GM19438 (cell line): ENCODE results near the gene CLP1.

Experiments used
- ATAC-seq: cut with Tn5 transposase; IDR thresholded peaks from one replicate; pipeline ENCODE4 v1.9.1; 2021; ENCODE audit warnings: low read depth; ENCODE audit not compliant: unreplicated experiment

CLP1 gene

DNA sequence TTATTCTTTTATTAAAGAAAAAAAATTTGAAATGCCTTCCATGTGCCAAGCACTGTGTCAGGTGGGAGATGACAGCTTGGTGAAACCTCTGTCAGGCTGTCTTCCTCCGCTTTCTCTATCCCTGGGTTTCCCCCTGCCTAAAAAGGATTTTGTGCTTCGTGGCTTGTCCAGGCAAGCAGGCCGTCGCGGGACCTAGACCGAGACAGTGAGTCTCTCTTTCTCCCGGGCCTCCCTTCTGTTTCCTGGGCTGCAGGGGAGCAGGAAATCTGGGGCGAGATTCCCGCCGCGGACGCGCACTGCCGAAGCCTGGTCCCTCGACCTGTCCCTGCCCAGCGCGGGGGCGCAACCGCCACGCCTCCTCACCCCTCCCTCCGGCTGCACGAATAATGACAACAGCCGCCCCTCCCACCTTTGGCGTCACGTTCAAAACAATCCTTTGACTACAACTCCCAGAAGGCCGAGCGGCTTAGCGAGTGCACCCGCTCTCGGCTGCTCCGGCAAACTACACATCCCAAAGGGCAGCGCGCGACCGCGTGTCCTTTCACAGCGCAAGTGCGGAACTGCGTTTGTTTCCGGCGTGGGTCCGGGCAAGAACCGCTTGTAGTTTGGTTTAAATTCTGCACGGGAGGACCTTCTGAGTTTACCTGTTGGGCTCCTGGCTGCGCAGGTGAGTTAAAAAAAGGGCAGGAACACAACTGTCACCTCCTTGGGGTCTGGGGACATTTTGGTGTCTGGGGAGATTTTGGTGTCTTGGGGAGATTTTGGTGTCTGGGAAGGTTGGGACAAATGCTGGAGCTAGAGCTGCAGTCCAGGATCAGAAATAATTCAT lies at the start of gene CLP1:
Gene CLP1, plus strand, starts transcription at position 569 of the 829 bp plus-strand sequence. CDS start 1,715 bp downstream, outside the sequence.
- ATAC-seq, result peak; percentile 99

DNA sequence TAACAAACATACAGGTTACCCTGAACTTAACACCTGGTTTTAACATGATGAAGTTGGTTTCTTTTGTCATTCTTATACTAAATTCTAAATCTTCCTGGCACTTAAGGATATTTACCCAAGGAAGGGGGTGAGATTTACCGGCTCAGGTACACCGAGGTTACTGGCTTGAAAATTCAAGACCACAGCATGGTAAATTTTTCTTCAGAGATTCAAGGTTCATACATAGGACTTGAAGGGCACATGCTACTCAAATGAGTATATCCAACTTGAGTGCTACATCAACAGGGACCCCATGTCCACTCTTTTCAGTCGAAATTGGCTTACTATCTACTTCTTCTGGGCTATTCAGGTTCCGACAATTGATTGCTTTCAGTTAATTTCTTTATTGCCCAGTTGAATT lies 47.4 kb upstream of the CLP1 start:
- no peak for ATAC-seq

DNA sequence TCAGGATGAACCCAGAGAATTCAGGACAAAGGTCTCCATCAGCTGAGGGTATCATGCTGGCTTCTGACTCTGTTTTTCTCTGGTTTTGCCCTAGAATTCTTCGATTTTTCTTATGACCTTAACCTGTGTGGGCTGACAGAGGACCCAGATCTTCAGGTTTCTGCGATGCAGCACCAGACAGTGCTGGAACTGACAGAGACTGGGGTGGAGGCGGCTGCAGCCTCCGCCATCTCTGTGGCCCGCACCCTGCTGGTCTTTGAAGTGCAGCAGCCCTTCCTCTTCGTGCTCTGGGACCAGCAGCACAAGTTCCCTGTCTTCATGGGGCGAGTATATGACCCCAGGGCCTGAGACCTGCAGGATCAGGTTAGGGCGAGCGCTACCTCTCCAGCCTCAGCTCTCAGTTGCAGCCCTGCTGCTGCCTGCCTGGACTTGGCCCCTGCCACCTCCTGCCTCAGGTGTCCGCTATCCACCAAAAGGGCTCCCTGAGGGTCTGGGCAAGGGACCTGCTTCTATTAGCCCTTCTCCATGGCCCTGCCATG lies 43.3 kb upstream of the CLP1 start:
- ATAC-seq, result no peak

DNA sequence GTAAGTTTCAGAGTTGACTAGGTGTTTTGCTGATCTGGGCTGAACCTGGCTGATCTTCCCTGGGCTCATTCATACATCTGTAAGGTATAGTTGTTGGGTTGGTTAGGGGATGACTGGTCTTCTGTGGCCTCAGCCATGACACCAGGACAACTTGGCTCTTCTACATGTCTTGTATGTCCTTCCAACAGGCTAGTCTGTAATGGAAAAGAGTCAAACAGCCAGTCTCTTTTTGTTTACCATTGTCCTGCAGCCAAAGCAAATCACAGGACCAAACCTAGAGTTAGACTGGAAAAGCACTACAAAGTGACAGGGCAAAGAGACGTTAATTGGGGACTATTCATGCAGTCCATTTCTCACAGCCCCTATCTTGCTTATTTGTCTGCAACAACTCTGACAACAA lies 42.3 kb upstream of the CLP1 start:
- no peak for ATAC-seq

DNA sequence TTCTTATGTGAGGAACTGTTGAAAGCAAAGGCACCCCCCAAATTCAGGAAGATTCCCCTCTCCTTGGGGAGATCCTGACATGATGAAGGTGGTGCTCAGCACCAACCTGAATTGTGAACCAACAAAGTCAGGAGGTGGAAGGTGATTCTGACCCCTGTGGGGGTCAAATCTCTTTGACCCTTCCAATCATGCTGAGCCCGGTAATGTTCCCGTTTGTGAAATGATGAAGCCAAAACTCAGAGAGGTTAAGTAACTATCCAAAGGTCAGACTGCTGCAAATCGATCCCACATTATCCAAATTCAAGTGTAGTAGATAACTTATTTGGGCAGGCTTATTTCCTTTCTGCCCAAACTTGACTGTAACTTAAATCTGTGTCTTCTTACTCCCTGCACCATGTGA lies 41.0 kb upstream of the CLP1 start:
- ATAC-seq, result no peak

DNA sequence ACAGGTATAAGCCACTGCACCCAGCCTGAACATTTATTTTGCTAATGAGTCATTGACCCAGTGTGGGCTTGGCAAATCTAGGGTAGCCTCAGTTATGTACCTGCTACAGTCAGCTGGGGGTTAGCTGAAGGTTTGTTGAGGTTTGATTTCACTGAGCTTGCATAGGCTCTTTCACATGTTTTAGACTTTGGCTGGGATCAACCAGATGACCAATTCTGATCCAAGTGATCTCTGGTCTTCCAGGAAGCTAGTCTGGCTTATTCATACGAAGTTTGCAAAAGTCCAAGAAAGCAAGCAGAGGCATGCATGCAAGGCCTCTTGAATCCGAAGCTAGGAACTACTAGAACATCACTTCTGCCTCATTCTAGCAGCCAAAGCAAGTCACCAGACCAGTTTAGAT lies 39.1 kb upstream of the CLP1 start:
- ATAC-seq, result no peak

DNA sequence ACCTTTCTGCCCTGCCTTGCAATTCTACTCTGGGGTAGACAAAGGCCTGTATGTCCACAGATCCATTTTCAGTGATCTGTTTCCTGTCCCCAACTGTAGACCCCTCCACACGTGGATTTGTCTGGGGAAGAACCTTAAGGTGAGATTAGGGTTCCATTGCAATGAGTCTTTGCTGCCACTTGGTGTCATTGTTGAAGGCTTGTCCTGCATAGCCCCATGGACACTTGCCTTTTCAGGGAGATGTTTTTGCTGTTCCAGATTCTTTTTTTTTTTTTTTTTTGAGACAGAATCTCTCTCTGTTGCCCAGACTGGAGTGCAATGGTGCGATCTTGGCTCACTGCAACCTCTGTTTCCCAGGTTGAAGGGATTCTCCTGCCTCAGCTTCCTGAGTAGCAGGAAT lies 38.2 kb upstream of the CLP1 start:
- no peak for ATAC-seq

DNA sequence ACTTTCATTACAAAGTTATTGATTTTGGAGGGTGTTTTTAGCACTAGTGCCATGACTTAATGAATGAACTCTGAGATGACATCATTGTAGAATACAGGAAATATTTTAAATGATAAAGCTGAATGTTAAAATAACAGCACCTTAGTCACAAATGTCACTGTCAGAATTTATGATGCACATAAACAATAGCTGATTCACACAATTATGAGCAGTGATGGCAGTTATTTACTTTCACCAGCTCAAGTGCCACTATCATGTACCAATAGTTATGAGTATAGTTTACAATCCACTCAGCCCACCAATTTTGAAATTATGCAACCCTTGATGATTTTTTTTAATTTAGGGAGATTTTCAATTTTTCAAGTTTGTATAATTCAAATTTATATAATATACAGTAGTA lies 37.1 kb upstream of the CLP1 start:
- ATAC-seq, result no peak

DNA sequence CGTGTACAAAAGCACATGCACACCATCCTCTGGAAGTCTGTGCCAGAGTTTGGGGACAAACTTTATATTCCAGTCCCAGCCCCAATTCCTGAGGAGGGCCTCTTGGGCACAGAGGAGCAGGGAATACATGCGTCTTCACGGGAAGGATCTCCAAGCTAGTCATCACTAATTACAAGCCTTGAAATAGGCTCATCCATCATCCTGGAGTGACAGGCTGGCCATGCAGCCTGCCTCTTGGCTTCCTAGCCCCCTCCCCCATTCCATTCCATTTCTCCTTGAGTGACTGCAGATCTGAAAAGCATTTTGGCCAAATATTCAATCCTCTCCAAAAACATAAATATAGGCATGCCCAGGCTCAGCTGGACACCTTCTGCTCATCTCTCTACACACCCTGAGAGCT lies 35.3 kb upstream of the CLP1 start:
- ATAC-seq, result no peak

DNA sequence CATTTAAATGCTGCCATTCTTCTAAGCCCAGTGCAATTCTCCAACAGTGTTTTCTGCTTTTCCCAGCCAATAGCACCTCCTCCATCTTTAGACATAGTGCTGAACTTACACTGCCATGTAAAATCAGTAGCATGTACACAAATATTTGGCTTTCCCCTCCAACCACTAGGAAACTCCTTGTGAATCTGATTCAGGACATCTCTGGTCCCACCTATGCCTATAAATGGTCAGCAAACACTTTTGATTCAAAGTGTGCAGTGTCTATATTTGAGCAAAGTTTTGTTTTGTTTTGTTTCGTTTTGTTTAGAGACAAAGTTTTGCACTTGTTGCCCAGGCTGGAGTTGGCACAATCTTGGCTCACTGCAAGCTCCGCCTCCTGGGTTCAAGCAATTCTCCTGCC lies 32.7 kb upstream of the CLP1 start:
- no peak for ATAC-seq

DNA sequence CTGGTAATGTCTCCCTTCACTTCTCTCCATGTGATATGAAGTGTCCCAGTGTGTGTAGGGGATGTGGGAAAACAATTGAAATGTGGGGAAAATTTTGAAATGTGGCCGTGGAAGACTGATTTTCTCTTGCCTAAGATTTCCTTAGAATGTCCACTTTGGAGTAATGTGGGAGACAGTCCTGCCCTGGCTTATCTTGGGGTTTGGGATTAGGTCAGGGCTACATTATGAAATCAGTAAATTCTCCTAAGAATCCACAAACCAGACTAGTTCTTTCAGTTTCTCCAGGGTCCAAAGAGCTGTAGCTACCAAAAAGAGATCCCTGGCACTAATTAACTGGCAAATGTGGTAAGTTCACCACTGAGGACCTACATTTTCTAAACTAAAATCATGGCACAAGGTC lies 30.7 kb upstream of the CLP1 start:
- ATAC-seq, result no peak

DNA sequence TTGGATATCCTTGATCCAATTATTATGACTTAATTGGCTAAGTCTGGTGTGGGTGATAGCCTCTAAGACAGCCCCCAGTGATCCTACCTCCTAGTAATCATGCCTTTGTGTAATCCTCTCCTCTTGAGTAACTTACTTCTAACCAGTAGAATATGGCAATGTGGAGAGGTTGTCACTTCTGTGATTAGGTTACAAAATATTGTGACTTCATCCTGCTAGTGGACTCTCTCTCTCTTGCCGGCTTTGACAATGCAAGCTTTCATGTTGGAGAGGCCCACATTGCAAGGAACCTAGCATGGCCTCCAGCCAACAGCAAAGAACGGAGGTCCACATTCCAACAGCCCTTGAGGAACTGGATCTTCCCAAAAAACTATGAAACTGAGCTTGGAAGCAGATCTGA lies 27.4 kb upstream of the CLP1 start:
- ATAC-seq, result no peak

DNA sequence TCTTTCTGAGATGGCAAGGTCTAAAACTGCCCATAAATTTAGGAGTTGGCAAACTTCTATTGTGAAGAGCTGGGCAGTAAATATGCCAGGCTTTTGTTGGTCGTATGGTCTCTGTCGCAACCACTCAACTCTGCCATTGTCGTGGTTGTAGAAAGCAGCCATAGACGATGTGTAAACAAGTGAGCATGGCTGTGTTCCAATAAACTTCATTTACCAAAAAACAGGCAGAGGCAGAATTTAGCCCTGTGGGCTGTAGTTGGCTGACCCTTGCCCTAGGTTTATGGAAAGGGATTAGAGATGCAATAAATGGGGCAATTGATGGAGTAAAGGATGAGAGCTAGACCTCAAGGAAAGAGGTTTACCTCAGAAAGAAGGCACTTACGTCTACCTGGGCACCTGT lies 25.4 kb upstream of the CLP1 start:
- ATAC-seq, result no peak

DNA sequence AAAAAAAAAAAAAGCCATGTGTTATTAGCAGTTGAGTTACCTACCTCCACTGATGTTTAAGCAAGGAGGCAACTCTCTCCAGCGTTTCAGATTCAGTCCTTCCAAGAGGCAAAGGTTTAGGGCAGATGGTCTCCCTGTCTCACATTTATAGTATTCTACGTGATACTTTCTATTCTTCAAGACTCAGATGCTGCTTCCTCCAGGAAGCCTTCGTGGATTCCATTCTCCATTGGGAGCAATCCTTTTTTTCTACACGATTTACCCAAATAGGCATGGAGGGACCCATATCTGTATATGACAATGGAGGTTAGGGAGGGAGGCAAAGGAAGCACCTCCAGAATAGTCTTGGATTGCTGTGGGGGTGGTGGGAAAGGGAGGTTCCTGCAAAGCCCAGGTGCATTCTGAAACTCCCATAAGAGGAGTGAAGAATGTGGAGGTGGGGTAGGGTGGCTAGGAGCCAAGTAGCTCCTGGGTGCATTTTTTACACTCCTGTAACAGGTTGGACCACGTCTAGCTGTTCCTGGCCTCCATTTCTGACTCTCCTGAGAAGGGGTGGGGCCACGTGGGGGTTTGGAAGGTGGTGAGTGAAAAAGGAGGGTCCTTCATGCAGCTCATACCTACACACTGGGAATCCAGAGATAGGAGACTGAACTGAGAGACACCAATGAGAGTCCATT lies 24.0 kb upstream of the CLP1 start:
- no peak for ATAC-seq

DNA sequence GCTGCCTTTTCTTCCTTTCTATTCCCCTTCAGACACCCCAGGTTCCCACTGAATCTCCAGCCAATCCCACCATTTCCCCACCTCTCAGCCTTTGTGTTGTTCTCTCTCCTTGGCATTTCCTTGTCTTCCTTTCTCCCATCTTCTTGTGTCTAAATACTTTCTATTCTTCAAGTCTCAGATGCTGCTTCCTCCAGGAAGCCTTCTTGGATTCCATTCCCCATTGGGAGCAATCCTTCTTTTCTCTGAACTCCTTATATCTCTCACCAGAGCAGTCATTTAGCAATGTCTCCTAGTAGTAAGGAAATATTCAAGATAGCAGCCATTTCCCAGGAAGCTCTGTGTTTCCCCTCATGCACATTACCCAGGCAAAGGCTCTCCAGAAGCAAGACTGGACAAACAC lies 23.3 kb upstream of the CLP1 start:
- ATAC-seq, result no peak

DNA sequence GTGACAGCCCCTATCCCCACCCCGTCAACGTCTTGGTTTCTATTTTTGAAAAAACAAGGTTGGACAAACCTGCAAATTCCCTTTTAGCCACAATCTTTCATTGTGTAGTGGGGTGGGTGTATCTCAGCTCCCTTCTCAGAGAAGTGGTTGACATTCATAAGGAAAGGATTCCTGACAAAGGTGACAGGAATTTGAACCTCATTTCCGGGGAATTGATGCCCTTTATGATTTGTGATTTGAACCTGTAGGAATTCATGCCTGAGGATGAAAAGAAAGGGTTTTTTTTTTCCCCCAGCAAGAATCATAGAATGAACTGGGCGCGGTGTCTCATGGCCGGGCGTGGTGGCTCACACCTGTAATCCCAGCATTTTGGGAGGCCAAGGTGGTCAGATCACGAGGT lies 22.3 kb upstream of the CLP1 start:
- ATAC-seq, result no peak

DNA sequence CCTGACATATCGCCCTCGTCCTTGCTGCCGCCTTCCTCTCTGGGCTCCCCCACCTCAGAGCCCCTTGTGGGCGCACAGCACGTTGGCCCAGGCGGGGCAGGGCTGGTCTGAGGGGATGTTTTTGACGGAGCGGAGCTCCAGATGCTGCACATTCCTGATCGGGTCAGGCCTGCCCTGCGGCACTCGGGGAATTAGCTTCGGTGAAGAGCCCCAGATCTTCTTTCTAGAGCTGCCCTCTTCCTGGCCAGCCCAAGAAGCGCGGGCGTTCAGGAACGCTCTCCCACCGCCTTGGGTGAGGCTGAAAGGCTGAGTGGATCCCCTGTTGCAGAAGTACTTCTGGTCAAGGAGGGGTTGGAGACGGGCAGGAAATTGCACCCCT lies 19.9 kb upstream of the CLP1 start:
- ATAC-seq, result no peak

DNA sequence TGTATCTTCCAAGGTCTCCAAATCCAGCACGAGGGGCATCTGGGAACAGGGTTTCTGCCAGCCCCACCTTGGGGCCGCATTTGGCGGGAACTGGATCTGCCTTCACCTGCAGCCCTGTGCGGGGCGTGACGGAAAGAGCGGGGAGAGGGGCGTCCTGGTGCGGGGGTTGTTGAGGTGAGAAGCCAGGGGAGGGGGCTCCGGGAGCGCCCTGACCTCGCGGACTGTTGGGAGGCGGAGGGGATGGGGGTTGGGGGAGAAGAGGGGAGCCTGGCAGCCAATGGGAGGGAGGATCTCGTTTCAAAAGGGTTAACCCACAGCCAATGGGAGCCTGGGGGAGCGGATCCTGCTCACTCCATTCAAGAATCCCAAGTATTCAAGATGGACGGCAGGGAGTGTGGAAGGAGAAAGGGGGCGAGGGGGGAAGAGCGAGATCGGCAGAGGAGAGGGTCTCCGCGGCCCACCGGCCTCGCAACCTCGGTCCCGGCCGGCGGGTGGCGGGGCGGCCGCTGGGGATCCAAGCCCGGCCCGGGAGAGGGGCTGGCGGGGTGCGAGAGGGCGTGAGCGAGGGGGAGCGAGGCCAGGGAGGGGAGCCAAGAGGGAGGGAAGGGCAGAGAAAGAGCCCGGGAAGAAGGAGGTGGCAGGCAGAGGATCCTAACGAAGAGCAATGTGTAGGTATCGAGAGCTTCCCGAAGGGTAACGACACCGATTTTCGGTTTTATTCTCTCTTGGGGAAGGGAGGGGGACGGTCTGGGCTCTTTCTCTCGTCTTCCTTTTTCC lies 19.4 kb upstream of the CLP1 start:
- no peak for ATAC-seq

DNA sequence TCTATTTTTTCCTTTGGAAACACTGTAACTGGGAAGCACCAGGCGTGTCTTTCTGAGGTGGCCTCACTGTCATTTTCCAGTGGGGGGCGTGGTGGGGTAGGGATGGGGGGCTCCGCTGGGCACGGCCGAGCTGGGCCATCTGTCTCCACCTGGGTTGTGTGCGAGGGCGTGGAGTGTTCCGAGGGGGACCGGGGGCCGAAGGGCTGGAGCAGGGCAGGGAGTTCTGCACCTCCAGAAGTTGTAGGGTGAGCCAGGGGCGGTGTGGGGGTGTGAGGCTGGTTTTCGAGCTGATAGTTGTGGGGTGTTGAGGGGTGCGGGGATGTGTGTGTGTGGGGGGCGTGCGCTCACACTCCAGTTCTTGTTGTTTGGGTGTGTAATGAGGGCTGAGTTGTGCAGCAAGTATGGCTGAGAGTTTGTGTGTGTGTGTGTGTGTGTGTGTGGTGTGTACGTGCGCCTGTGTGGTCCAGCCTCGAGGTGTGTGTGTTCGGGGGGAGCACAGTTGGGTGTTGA lies 18.7 kb upstream of the CLP1 start:
- ATAC-seq, result no peak

DNA sequence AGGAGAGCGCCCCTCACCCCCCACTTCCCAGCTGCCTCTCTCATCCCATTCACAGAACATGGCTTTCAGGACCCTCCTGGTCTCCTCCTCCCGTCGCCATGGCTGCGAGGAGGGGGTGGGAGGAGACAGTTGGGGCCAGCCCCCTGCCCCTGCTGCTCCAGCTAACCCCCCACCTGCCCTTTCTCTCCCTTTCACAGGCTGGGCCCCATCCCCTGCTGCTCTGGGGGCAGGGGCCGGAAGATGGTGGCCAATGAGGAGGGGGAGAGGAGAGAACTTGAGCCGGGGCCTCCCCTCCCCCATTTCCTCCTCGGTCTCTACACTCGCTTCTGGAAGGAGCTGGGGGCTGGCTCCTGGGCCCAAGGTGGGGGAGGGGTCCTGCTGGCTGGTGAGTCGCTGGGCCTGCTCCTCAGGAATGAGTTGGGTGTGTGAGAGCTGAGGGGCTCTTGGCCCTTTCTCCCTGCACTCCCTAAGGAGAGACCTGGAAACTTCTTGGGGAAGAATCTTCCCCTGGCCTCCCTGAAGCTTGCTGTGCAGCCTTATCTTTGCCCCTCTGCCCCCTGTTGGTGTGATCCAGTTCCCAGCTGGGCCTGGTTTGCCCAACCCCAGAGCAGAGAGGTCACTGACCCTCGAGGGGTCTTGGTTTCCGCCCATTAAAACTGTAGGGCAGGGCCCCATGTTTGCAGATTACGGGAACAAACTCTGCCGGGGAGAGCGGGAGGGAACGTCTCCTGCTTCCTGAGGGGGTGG lies 18.1 kb upstream of the CLP1 start:
- no peak for ATAC-seq
